Progenitor cell of endocrine pancreas (in vitro differentiated cells): ENCODE data around the gene GFRA4. TPM values are rescaled to one million over a fixed set of nuclear protein-coding genes. Genes with fewer than 3 reads are reported as not detected.

ENCODE experiments used
- DNase-seq: peaks from one replicate; pipeline ENCODE4 v3.0.0; 2021; ENCODE audit warnings: low spot score; ENCODE audit not compliant: unreplicated experiment
- H3K27ac Mint-ChIP-seq: 2 replicates; pipeline ENCODE4 v1.8.0; 2021; ENCODE audit warnings: mild to moderate bottlenecking, moderate library complexity, mixed read lengths
- H3K27me3 Mint-ChIP-seq: 2 replicates; pipeline ENCODE4 v1.8.0; 2021; ENCODE audit warnings: mixed read lengths
- H3K36me3 Mint-ChIP-seq: 2 replicates; pipeline ENCODE4 v1.8.0; 2022; ENCODE audit warnings: mixed read lengths; ENCODE audit not compliant: insufficient read depth
- H3K4me1 Mint-ChIP-seq: 2 replicates; pipeline ENCODE4 v1.8.0; 2021; ENCODE audit warnings: low read depth, mixed read lengths
- H3K4me3 Mint-ChIP-seq: 2 replicates; pipeline ENCODE4 v1.8.0; 2021; ENCODE audit warnings: low read depth, mild to moderate bottlenecking, moderate library complexity, mixed read lengths
- H3K9me3 Mint-ChIP-seq: 2 replicates; pipeline ENCODE4 v1.8.0; 2021; ENCODE audit warnings: low read depth, mixed read lengths
- CTCF ChIP-seq: fragments of 200-600 bp; sonication (generic); IDR thresholded peaks from one replicate; pipeline ENCODE4 v1.5.0; 2021; ENCODE audit warnings: antibody characterized with exemption, mild to moderate bottlenecking; ENCODE audit not compliant: unreplicated experiment
- total RNA-seq: library from RNA; stranded (reverse); gene quantifications from 2 replicates; pipeline ENCODE4 v1.2.1, GENCODE V29; 2021

GFRA4 gene
- total RNA-seq, 1 donor from 2014 or later = not detected

DNA sequence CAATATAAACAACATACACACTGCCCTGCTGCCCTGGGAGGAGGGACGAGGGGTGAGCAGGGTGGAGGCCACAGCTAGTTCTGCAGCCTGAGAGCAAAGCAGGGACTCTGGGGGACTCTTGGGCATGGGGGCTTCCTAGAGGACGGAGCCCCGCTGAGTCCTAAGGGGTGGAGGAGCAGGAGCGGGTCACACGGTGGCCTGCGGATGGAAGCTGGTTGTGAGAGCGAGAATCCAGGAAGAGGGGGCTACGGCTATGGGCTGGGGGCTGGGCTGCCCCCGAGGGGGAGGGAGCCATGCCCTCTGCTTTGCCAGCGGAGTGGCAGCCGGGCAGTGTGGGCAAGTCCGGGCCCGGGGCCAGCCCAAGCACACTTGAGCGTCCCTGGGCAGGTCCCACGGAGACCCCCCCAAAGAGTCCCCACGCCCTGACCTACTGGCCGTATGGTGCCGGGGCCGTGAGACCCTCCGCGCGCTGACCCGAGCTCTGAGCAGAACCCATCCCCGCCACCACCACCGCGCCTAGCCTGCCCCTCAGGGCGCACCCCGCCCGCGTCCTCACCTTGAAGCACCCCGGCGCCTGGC lies 18.2 kb upstream of the GFRA4 start:
- Mint-ChIP-seq H3K4me1 (peaks cover 4% of the 10 kb centered on the region), H3K27ac (no peak overlapping the region), H3K4me3 (peak overlapping the region; percentile 37), H3K9me3 (no peaks in the 10 kb centered on the region), H3K36me3 (no peaks in the 10 kb centered on the region), H3K27me3 (peaks cover 75% of the 10 kb centered on the region)
- DNase-seq = no peak
- TF ChIP-seq CTCF = no peak

DNA sequence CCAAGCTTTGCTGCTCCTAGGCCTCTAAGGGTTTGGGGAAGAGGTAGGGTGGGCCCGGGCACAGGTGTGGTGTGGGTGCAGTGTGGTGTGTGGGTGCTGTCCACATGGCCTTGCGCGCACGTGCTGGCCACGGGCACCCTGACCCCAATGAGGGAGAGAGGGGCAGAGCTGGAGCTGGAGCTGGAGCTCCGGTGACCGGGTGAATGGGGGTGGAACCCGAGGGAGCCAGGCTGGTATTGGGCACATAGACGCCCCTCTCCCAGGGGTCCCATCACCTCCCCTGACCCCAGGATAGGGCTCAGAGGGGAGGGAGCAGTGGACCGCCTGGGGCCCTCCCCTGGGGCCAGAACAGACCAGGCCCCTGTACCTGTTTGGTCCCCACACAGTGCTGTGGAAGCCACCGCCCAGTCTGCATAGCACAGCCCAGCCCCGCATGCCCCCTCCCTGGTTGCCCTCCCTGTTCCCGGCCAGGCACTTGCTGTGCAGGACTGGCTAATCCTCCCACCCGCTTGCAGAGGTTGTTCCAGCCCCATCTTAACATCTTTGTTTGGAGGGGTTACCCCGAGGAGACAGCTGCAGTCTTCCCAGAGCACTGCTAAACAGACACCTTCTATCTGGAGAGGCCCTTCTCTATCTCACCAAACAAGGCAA lies 17.6 kb upstream of the GFRA4 start:
- peaks cover 75% of the 10 kb centered on the region for H3K27me3 Mint-ChIP-seq
- no peak overlapping the region for H3K4me3 Mint-ChIP-seq
- no peaks in the 10 kb centered on the region for H3K36me3 Mint-ChIP-seq
- TF ChIP-seq CTCF = no peak
- H3K9me3 Mint-ChIP-seq = no peaks in the 10 kb centered on the region
- no peak for DNase-seq
- no peak overlapping the region for H3K27ac Mint-ChIP-seq
- H3K4me1 Mint-ChIP-seq = peaks cover 4% of the 10 kb centered on the region

DNA sequence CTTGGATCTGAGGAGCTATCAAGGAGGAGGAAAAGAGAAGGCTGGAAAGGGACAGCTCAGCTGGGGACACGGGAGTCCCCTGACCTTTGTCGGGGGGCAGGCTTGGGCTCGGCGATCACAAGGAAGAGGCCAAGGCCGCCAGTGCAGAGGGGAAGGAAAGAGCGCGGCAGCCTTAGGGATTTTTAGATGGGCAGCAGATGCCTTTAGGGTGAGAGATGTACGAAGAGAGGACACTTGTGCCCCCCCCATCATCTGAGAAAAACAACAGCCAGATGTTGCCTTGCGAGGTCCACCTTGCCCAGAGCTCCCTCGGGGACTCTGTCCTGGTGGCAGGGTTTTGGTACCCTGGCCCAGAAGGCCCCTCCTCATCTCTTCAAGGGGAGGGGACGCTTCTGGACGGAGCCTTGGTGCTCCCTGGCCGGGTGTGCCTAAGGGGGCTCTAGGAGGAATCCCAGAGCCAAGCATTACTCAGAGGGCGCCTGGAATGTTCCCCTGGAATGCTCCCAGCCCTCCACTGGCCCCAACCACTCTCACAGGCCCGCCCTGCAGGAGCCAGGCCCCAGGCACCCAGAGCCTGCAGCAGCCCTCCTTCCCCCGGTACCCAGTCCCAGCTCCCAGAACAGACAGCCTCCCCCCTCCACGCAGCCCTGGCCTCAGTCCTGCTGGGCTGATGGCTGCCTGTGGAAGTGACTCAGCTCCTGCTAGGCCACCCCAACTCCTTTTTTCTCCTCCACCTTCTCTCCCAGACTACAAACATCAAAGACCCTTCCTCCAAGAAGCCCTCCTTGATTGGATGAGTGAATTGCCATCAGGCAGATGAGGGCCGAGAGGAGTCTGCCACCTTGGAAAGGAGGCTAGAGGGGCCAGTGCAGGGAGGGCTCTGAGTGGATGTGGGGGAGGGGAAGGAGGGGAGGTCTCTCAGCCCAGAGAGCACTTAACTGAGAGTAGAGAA lies 16.8 kb upstream of the GFRA4 start:
- peaks cover 5% of the 10 kb centered on the region for H3K4me1 Mint-ChIP-seq
- peaks cover 75% of the 10 kb centered on the region for H3K27me3 Mint-ChIP-seq
- no peak for DNase-seq
- no peak overlapping the region for H3K4me3 Mint-ChIP-seq
- TF ChIP-seq CTCF = no peak
- H3K27ac Mint-ChIP-seq = no peak overlapping the region
- H3K36me3 Mint-ChIP-seq = no peaks in the 10 kb centered on the region
- H3K9me3 Mint-ChIP-seq = no peaks in the 10 kb centered on the region

DNA sequence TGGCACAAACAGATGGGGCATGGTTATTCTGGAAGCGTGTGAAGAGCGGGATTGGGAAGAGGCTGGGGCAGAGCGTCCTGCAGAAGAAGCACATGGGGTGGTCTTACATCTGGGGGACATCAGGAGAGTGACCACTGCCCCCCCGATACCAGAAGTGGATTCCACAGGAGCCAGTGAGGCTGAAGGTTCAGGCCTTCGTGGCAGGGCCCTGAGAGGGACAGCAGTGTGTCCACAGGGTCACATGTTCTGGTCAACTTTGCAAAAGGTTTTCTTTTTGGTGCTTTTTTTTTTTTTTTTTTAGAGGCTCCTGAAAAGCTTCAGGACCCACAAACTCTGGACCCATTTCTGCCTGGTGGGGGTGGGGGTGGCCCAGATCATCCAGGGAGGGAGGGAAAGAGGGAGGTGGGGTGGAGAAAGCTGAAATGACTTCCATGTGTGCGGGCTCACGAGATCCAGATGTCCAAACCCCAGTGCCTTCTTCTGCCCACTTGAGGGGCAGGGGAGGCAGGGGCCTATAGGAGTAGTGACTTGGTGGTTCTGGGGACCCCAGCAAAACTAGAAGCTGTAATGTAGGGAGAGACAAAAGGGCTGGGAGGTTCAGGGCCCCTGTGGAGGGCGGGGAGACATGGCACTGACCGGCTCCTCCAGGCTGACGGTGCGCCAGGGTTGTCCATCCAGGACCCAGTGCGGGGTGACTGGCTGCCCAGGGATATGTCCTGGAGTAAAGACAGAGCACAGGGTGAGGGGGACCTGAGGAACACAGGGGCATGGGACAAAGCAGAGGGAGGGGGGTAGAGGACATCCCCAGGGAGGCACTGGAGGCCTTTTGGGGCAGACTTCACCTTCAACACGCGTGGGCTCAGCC lies 15.9 kb upstream of the GFRA4 start:
- H3K4me1 Mint-ChIP-seq = peaks cover 5% of the 10 kb centered on the region

More for the DNA sequence above, 15.9 kb upstream of the GFRA4 start:
- no peak overlapping the region for H3K27ac Mint-ChIP-seq
- no peaks in the 10 kb centered on the region for H3K36me3 Mint-ChIP-seq
- DNase-seq = no peak
- H3K4me3 Mint-ChIP-seq = no peak overlapping the region
- H3K9me3 Mint-ChIP-seq = no peaks in the 10 kb centered on the region
- no peak for TF ChIP-seq CTCF
- peaks cover 75% of the 10 kb centered on the region for H3K27me3 Mint-ChIP-seq
